Stimulated activated CD4-positive, alpha-beta T cell treated with anti-CD3 and anti-CD28 coated beads, Interleukin-12 subunit alpha, Interleukin-12 subunit beta, amount 100 ng/mL, for 4 hours (primary cell): ENCODE measurements around the gene IGF2R.

ENCODE experiments used
- DNase-seq: peaks from one replicate; pipeline ENCODE4 v3.0.0-alpha.2; 2020

The IGF2R gene

DNA sequence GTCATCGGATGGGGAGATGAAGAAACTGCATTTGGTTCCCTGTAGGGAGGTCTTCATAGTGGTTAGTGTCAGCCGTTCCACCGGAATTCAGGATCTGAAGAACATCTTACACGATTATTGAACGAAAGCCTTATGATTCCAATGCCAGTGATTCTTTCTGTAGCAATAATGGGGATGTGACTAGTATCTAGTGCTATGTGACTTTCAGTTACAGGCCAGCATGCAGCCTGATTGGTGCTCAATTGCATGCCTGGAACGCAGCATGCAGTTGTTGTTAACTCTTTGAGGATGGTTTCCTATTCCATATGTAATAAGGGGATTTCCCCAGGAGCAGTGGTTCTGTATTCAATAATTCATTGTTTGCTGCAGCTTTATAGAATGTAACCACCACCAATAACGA, 81.1 kb downstream of the IGF2R start:
- DNase-seq: no peak

GRCh38 chr6:160051390-160051789, 82.5 kb downstream of the IGF2R start:
- DNase-seq: no peak

DNA sequence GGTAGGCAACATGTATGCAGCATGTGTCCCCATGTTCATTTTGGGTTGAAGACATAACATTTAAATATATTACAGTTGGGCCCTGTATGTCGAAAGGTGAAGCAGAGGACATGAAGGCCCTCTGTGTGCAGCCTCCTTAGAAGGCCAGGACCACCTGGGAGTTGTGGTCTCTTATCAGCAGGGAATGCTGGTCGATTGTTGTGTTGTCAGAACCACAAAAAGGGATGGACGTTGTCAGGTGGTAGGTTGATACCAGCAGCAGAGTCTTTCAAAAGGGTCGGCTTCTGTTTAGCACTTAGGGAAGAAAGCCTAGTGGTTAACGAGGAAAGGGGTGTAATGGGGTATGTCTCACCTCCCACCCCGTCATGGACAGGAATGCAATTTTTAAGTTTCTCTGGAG, 85.4 kb downstream of the IGF2R start:
- no peak for DNase-seq

- no peak for DNase-seq
Measured at GRCh38 chr6:160054913-160055312, 86.0 kb downstream of the IGF2R start.

DNA sequence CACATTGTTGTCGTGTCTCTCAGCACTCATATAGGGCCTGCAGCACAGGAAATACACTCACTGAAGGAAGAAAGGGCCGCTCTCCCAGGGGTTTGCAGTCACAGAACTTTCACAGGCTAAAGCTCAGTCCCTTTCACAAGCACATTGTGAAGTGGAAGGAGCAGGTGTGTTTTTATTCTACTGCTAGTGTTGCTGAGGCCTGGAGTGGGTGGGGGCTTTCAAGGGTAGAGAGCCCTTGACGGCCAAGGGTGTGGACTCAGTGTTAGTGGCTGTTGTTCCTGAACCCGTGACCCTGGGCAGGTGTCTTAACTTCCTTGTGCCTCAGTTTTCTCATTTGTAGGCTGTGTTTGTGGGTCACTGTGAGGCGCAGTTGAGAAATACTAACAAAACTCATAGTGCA, 86.5 kb downstream of the IGF2R start:
- no peak for DNase-seq

GRCh38 chr6:160055813-160056212, 86.9 kb downstream of the IGF2R start:
- DNase-seq: no peak

DNA sequence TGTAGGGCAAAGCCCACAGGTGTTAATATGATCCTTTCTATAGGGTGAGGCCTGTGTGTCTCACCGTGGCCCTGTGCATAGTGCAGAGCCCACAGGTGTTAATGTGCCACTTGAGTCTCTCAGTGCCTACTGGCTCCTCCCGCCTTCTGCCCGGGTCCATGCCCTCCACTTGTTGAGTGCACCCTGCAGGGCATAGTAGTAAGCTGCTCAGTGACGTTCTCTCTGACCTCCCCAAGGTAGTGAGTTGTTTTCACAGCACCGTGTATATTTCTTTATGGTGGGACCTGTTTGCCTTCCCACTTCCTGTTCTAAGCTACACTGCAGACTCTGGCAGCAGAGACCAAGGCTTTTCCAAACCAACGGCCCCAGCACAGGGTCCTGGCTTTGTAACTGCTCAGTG, 88.2 kb downstream of the IGF2R start:
- no peak for DNase-seq

DNA sequence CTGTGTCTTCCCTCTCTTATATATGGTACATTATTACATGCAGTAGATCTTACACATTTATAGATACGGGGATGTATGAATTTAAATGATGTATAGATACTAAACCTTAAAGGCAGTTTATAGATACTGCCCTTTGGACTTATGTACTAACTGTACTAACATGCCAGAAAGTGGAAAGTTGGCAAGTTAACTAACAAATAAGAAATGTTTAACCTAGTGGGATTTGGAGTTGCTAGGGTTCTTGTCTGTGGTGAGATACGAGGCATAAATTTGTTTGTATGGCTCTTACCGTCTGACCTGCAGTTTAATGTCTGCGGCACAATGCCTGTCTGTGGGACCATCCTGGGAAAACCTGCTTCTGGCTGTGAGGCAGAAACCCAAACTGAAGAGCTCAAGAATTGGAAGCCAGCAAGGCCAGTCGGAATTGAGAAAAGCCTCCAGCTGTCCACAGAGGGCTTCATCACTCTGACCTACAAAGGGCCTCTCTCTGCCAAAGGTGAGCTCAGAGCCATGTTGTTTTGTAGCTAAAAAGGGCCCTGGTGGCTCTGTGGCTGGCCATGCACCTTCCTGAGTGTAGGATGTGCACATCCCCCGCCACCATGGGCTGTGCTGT, 89.8 kb downstream of the IGF2R start:
- DNase-seq: no peak

DNA sequence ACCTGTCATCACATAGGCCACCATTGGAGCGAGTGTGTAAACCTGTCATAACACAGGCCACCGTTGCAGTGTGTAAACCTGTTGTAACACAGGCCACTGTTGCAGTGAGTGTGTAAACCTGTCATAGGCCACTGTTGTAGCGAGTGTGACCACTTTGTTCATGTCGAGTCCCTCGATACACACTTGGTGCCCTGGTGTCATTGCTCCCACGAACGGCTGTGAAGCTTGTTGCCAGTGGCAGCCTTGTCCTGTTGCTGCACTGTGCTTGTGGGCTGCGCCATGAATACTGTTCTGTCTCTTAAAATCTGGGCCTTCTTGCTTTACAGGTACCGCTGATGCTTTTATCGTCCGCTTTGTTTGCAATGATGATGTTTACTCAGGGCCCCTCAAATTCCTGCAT, 91.3 kb downstream of the IGF2R start:
- no peak for DNase-seq

DNA sequence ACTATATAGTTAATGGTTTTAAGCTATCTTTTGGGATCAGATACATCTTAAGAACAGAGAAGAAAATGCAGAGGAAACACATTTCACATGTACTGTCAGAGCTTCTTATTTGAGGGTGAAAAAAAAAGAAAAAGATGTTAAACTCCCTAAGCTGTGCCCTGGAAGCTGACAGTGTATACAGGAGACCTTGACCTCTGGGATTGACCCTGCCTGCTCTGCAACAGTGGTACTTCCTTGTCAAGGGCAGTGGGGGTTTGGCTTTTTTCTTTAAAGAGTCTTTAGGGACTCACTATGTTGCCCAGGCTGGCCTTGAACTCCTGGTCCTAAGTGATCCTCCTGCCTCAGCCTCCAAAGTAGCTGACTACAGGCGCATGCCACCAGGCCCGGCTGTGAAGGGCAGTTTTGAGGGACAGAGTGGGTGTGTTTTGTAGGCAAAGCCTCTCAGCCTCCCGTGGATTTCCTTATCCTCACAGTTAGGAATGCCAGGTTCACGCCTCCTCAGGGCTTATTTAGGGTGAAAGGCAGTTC, 92.1 kb downstream of the IGF2R start:
- DNase-seq: no peak

GRCh38 chr6:160063771-160064413, 95.0 kb downstream of the IGF2R start:
- DNase-seq: no peak

- DNase-seq: no peak
Measured at GRCh38 chr6:160065200-160065599, 96.3 kb downstream of the IGF2R start.

GRCh38 chr6:160067564-160067963, 98.7 kb downstream of the IGF2R start:
- DNase-seq: no peak

GRCh38 chr6:160068346-160068745, 99.5 kb downstream of the IGF2R start:
- DNase-seq: no peak

GRCh38 chr6:160069050-160069454, 100.2 kb downstream of the IGF2R start:
- no peak for DNase-seq

DNA sequence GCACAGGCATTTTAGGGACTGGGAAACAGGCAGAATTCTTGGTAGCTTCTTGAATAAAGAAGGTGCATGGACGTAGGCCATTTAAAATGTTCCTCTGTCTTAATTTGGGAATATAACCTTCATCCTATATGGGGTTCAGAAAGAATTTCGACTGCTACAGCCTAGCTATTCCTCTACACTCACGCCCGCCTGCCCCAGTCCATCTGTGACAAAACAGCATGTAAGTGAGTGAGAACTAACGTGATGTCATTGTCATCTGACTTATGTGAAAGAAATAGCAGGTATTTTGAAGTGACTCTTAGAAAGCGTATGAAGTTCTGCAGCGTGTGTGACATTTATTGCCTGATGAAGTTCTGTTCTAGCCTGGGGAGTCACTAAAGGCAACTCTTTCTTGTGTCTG, 100.6 kb downstream of the IGF2R start:
- DNase-seq: no peak

GRCh38 chr6:160070427-160070826, 101.5 kb downstream of the IGF2R start:
- no peak for DNase-seq

GRCh38 chr6:160070831-160071230, 101.9 kb downstream of the IGF2R start:
- DNase-seq: no peak

- DNase-seq: no peak
Measured at GRCh38 chr6:160071805-160072690, 103.2 kb downstream of the IGF2R start.

- no peak for DNase-seq
Measured at GRCh38 chr6:160073272-160073671, 104.4 kb downstream of the IGF2R start.

DNA sequence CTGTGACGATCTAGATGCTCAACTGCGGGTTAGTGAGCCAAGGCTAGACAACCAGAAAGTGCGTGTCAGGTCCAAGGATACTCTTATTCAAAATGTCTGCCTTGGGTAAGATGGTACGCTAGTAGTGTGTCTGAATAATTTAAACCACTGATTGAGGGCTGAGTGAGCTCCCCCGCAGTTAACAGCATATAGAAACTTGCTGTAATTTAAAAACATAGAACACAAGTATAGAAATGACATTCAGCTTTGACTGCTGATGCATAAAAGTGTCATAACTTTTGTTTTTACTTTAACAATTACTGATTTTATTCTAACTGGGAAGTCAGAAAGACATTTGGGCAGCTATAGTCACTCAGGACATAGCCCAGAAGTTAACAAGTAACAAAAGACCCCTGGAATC, 107.1 kb downstream of the IGF2R start:
- no peak for DNase-seq

DNA sequence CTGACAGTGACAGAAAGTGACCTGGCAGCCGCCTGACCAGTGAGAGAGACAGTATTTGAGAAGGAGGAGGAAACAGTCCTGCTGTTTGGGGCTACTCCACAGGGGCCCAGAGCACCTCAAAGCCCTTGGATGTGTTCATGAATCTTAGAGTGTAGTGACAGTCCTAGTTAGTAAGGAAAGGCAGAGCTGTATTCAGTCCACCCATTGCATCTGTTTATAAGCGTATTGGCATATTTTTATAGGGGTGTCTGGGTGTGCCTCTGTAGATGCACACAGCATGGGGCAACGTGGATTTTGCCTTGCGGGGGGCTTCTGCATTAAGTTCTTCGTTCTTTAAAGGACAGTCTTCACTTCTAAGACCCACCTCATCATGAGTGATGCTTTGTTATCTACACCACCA, 108.1 kb downstream of the IGF2R start:
- no peak for DNase-seq

- DNase-seq: no peak
Measured at GRCh38 chr6:160077526-160077925, 108.6 kb downstream of the IGF2R start.
